Head of caudate nucleus (tissue), 42 donors: ENCODE results near the gene MRPL37.
"Not testable (repeated sequence)": the region's sequence is repeated elsewhere in the genome, so short reads cannot be mapped to it uniquely, and the experiment has no call there.

ENCODE experiments used
- DNase-seq, 42 donors: peaks; one replicate each; pipeline versions ENCODE4 v3.0.0 to v3.0.0-alpha.2; 2020 to 2021; ENCODE audit warnings: mixed read lengths in 7 of 42
- intact Hi-C: fragments of 100-400 bp; cut with DNase I; formaldehyde crosslinking; loops from one replicate; pipeline ENCODE4 v1.15.0; 2022

The MRPL37 gene

GRCh38 chr1:54207896-54208295 lies 7.9 kb downstream of the MRPL37 start:
- not testable (repeated sequence) for DNase-seq
- intact Hi-C loops, result loop anchor here (10.0 kb wide), 1 partner anchor 197 kb away; the partner anchor contains the start of gene SSBP3

- intact Hi-C loops, result no loop called here
- DNase-seq, result no peak
Measured at GRCh38 chr1:54212872-54213271, 12.9 kb downstream of the MRPL37 start.

GRCh38 chr1:54215523-54215922 lies 15.6 kb downstream of the MRPL37 start:
- DNase-seq, result no peak
- intact Hi-C loops, result no loop called here

GRCh38 chr1:54218883-54219687 lies 19.1 kb downstream of the MRPL37 start:
- intact Hi-C loops, result no loop called here
- no peak for DNase-seq

GRCh38 chr1:54219688-54220003 lies 19.7 kb downstream of the MRPL37 start:
- intact Hi-C loops, result no loop called here
- no peak for DNase-seq

- DNase-seq, result peak in 31 of 42 donors; percentile 15 to 77 (median 54)
- intact Hi-C loops, result no loop called here
Measured at GRCh38 chr1:54220004-54220811, 20.2 kb downstream of the MRPL37 start.

GRCh38 chr1:54221113-54221834 lies 21.3 kb downstream of the MRPL37 start:
- no peak for DNase-seq
- intact Hi-C loops, result no loop called here

GRCh38 chr1:54221867-54222484 lies 22.0 kb downstream of the MRPL37 start:
- intact Hi-C loops, result no loop called here
- no peak for DNase-seq

GRCh38 chr1:54222711-54223110 lies 22.7 kb downstream of the MRPL37 start:
- intact Hi-C loops, result no loop called here
- no peak for DNase-seq

- intact Hi-C loops, result no loop called here
- DNase-seq, result no peak
Measured at GRCh38 chr1:54223441-54224202, 23.7 kb downstream of the MRPL37 start.

GRCh38 chr1:54224233-54224632 lies 24.3 kb downstream of the MRPL37 start:
- DNase-seq, result no peak
- intact Hi-C loops, result no loop called here

GRCh38 chr1:54225378-54225777 lies 25.4 kb downstream of the MRPL37 start:
- intact Hi-C loops, result no loop called here
- DNase-seq, result no peak

- DNase-seq, result no peak
- intact Hi-C loops, result no loop called here
Measured at GRCh38 chr1:54225986-54226559, 26.1 kb downstream of the MRPL37 start.

- intact Hi-C loops, result no loop called here
- DNase-seq, result peak in 20 of 42 donors; percentile 18 to 82 (median 54)
Measured at GRCh38 chr1:54227091-54227602, 27.2 kb downstream of the MRPL37 start.

GRCh38 chr1:54227891-54228310 lies 27.9 kb downstream of the MRPL37 start:
- intact Hi-C loops, result no loop called here
- DNase-seq, result no peak

- DNase-seq, result no peak
- intact Hi-C loops, result no loop called here
Measured at GRCh38 chr1:54228638-54229079, 28.7 kb downstream of the MRPL37 start.

- intact Hi-C loops, result no loop called here
- peak in 10 of 42 donors; percentile 19 to 62 (median 38) for DNase-seq
Measured at GRCh38 chr1:54229281-54229891, 29.4 kb downstream of the MRPL37 start.
